MG63 (cell line): ENCODE measurements around the gene EFNA1. TPM values are rescaled to one million over a fixed set of nuclear protein-coding genes. Genes with fewer than 3 reads are reported as not detected.
"Not testable (repeated sequence)": the region's sequence is repeated elsewhere in the genome, so short reads cannot be mapped to it uniquely, and the experiment has no call there.

Experiments used
- DNase-seq: peaks from one replicate; pipeline ENCODE4 v3.0.0-alpha.2; 2020
- H3K27me3 ChIP-seq: fragments of 250-450 bp; sonication (Bioruptor Pico); 2 replicates; pipeline ENCODE4 v1.5.1; 2020; ENCODE audit warnings: mild to moderate bottlenecking, moderate library complexity
- H3K36me3 ChIP-seq: fragments of 250-450 bp; sonication (Bioruptor Pico); 2 replicates; pipeline ENCODE4 v1.5.1; 2020; ENCODE audit warnings: mild to moderate bottlenecking, moderate library complexity
- H3K4me3 ChIP-seq: fragments of 250-450 bp; sonication (Bioruptor Pico); 2 replicates; pipeline ENCODE4 v1.5.1; 2020; ENCODE audit warnings: mild to moderate bottlenecking, moderate library complexity
- H3K9me3 ChIP-seq: fragments of 250-450 bp; sonication (Bioruptor Pico); 2 replicates; pipeline ENCODE4 v1.5.1; 2020; ENCODE audit warnings: mild to moderate bottlenecking, moderate library complexity
- total RNA-seq: library from RNA; depleted of rRNA; stranded (reverse); fragments of >200 nt; shearing (Covaris generic); gene quantifications from 2 replicates; pipeline ENCODE4 v1.2.3, GENCODE V29; 2014; ENCODE audit warnings: low replicate concordance

EFNA1 gene
- total RNA-seq, 1 experiment from 2014 or later: 4.1 TPM

- Histone ChIP-seq H3K4me3 (no peak overlapping the region), H3K36me3 (no peaks in the 10 kb centered on the region), H3K27me3 (peaks cover 7% of the 10 kb centered on the region; the same call in 1 of the 2 replicates), H3K9me3 (no peaks in the 10 kb centered on the region)
- no peak for DNase-seq
These were observed 2.8 kb downstream of the EFNA1 start for GRCh38 chr1:155130272-155131006.

DNA sequence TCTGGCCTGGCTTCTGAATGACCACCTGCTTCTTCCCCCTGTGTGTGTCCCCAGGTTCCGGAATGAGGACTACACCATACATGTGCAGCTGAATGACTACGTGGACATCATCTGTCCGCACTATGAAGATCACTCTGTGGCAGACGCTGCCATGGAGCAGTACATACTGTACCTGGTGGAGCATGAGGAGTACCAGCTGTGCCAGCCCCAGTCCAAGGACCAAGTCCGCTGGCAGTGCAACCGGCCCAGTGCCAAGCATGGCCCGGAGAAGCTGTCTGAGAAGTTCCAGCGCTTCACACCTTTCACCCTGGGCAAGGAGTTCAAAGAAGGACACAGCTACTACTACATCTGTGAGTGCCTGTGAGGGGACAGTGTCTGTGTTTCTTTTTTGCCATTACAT lies 3.6 kb downstream of the EFNA1 start:
- H3K4me3 ChIP-seq: no peak overlapping the region
- DNase-seq: no peak
- H3K27me3 ChIP-seq: peaks cover 7% of the 10 kb centered on the region; the same call in 1 of the 2 replicates
- H3K9me3 ChIP-seq: no peaks in the 10 kb centered on the region
- no peaks in the 10 kb centered on the region for H3K36me3 ChIP-seq

GRCh38 chr1:155131856-155132255 lies 4.2 kb downstream of the EFNA1 start:
- DNase-seq: no peak
- no peak overlapping the region for H3K4me3 ChIP-seq
- H3K36me3 ChIP-seq: peaks cover 2% of the 10 kb centered on the region
- H3K9me3 ChIP-seq: no peaks in the 10 kb centered on the region
- H3K27me3 ChIP-seq: peaks cover 7% of the 10 kb centered on the region; the same call in 1 of the 2 replicates

GRCh38 chr1:155133799-155134281 lies 6.2 kb downstream of the EFNA1 start:
- H3K4me3 ChIP-seq: no peak overlapping the region
- peaks cover 18% of the 10 kb centered on the region for H3K36me3 ChIP-seq
- no peak for DNase-seq
- H3K27me3 ChIP-seq: no peaks in the 10 kb centered on the region; the same call in 1 of the 2 replicates
- H3K9me3 ChIP-seq: no peaks in the 10 kb centered on the region

DNA sequence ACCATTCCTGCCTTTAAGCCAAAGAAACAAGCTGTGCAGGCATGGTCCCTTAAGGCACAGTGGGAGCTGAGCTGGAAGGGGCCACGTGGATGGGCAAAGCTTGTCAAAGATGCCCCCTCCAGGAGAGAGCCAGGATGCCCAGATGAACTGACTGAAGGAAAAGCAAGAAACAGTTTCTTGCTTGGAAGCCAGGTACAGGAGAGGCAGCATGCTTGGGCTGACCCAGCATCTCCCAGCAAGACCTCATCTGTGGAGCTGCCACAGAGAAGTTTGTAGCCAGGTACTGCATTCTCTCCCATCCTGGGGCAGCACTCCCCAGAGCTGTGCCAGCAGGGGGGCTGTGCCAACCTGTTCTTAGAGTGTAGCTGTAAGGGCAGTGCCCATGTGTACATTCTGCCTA lies 6.6 kb downstream of the EFNA1 start:
- H3K36me3 ChIP-seq: peaks cover 20% of the 10 kb centered on the region

DNA sequence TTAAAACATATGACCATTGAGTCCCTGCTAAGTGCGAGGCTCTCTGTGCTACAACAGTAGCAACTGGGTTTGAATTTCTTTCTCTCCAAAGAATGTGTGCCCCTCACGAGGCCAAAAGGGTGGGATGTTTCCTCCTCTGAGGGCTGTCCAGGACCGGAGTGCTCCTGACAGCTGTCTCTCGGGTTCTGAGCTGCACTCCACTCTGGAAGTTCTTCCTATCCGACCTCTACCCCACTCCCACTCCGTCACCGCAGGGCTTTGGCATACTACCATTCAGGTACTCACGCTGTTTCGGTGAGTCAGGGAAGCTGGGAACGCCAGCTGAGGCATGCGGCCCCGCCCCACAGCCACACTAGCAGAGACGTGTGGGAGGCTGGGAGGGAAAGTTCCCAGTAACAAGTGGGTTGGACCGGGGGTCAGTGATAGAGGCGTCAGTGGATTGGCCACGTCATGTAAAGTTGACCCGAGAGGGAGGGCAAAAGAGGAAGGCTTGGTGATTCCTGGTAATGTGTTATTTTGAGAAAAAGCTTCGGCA lies 7.3 kb downstream of the EFNA1 start:
- H3K36me3 ChIP-seq: peaks cover 20% of the 10 kb centered on the region

More for the DNA sequence above, 6.6 kb downstream of the EFNA1 start:
- Histone ChIP-seq H3K4me3 (peak overlapping the region; percentile 77; the same call in 1 of the 2 replicates), H3K27me3 (no peaks in the 10 kb centered on the region), H3K9me3 (no peaks in the 10 kb centered on the region)
- no peak for DNase-seq

DNA sequence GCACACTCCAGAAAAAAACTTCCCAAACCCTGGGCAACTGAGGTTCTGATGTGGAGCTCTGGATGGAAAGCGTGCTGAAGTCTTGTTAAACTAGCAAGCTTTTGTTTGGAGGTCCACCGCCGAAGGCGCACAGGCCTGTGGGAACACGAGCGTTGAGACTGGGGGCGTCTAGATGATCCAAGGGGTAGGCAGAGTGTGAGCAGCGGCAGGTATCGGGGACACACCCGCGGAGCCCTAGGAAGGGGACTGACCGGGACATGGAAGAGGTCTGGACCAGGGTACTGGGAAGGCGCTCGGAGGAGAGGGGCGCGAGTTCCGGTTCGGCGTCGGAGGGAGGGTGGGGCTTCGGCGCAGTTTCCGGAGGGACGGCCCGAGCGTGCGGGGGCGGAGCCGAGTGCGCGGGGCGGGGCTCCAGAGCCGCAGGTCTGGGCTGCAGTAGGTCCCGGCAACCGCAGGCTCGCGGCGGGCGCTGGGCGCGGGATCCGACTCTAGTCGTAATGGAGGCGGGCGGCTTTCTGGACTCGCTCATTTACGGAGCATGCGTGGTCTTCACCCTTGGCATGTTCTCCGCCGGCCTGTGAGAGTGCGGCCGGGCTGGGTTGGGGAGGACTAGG lies 7.8 kb downstream of the EFNA1 start, which contains the start of gene SLC50A1:
TSS of gene SLC50A1 (plus strand) at position 438 of the 614 bp plus-strand sequence. CDS start at position 498, 60 bp downstream.
- Histone ChIP-seq H3K27me3 (no peaks in the 10 kb centered on the region), H3K9me3 (no peaks in the 10 kb centered on the region), H3K36me3 (peaks cover 20% of the 10 kb centered on the region), H3K4me3 (peak within 1 kb of the TSS; percentile 77)
- DNase-seq: peak; percentile 96

More for the DNA sequence above, 7.3 kb downstream of the EFNA1 start:
- Histone ChIP-seq H3K9me3 (no peaks in the 10 kb centered on the region), H3K4me3 (peak overlapping the region; percentile 77), H3K27me3 (no peaks in the 10 kb centered on the region)
- DNase-seq: peak; percentile 97

GRCh38 chr1:155136748-155137147 lies 9.1 kb downstream of the EFNA1 start:
- no peaks in the 10 kb centered on the region for H3K9me3 ChIP-seq
- peak overlapping the region; percentile 77 for H3K4me3 ChIP-seq
- no peaks in the 10 kb centered on the region for H3K27me3 ChIP-seq
- no peak for DNase-seq
- peaks cover 20% of the 10 kb centered on the region for H3K36me3 ChIP-seq

DNA sequence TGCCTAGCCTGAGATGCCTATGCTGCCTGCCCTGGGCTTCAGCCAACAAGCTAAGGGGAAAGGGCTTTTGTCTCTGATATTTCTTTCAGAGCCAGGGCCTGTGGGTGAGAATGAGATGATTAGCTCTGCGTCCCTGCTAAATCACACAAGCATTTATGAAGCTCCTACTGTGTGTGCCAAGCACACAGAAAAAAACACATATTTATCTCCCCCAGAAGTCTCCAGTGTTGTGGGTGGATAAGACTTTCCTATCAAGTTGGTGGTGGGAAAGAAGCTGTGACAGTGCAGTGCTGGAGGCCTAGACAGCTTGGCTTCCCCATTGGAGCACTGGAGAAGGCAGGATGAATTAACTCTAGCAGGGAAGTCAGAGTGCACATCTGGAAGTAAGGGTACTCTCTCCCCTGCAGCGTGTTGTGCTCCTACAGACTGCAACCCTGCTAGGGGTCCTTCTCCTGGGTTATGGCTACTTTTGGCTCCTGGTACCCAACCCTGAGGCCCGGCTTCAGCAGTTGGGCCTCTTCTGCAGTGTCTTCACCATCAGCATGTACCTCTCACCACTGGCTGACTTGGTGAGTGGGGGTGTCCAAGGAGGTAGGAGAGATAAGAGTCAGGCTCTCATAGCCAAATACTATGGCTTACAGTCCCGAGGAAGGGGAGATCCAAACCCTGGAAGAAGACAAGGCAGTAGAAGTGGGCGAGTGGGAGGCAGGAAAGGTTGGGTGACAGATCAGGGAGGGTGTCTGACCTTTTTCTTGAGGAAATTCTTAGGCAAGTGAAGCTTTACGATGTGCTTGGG lies 9.7 kb downstream of the EFNA1 start:
- Histone ChIP-seq H3K36me3 (peaks cover 20% of the 10 kb centered on the region), H3K9me3 (no peaks in the 10 kb centered on the region), H3K27me3 (no peaks in the 10 kb centered on the region), H3K4me3 (peak overlapping the region; percentile 77)
- no peak for DNase-seq

DNA sequence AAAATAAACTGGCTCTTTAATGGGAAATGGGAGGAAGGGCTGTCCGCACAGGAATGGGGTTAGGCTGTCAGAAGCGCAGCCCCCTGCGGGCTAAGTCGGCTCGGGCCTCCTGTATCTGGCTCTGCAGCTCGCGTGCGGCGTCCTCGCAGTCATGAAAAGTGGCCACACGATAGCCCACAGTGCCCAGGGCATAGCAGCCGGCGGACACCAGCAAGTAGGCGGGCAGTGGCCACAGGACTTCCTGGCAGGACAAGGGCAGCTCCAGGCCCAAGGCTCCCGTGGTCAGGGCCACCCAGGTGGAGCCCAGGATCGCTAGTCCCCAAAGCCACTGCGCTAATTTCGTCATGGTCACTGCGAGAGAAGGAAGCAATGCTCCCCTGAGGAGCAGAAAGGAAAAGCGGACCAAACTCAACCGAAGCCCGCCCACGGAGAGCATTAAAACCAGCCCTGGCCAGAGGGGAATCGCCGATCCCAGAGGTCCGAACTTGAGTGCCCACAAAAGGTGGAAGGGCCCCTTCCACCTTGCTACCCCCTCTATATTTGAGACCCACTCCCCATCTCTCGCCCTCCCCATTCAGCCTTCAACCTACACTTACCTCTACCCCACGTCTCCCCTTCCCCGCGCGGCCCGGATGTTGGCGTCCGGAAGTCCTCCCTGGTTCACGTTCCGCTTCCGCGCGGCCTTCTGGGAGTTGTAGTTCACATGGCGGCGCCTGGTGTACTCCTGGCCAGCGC lies 12.4 kb downstream of the EFNA1 start, which contains the start of gene DPM3:
TSS of gene DPM3 (minus strand) at position 637 of the 735 bp plus-strand sequence. CDS start at position 346, 291 bp downstream.
- Histone ChIP-seq H3K27me3 (no peaks in the 10 kb centered on the region), H3K4me3 (peak within 1 kb of the TSS; percentile 83), H3K9me3 (no peaks in the 10 kb centered on the region), H3K36me3 (peaks cover 20% of the 10 kb centered on the region)
- DNase-seq: peak; percentile 92

GRCh38 chr1:155140630-155140953 lies 12.9 kb downstream of the EFNA1 start:
- Histone ChIP-seq H3K4me3 (peak overlapping the region; percentile 83), H3K27me3 (no peaks in the 10 kb centered on the region)
- DNase-seq: no peak

GRCh38 chr1:155141749-155142148 lies 14.1 kb downstream of the EFNA1 start:
- Histone ChIP-seq H3K9me3 (no peaks in the 10 kb centered on the region), H3K36me3 (peaks cover 20% of the 10 kb centered on the region), H3K27me3 (no peaks in the 10 kb centered on the region), H3K4me3 (no peak overlapping the region)
- no peak for DNase-seq

More at GRCh38 chr1:155140630-155140953, 12.9 kb downstream of the EFNA1 start:
- Histone ChIP-seq H3K9me3 (no peaks in the 10 kb centered on the region), H3K36me3 (peaks cover 20% of the 10 kb centered on the region)

DNA sequence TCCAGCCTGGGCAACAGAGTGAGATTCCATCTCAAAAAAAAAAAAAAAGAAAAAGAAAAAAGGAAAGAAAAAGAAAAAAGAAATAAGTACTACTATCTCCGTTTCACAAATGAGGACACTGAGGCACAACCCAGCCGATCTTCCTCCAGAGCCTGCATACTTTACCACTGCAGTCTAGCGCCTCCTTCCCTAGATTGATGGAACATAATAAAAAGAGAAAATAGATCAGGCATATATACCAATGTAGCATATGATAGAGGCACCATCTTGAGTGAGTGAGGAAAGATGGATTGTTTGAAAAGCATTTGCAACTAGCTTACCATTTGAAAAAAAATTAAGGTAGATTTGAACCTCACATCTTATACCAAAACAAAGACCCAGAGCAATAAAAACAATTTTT lies 17.8 kb downstream of the EFNA1 start:
- H3K27me3 ChIP-seq: peaks cover 4% of the 10 kb centered on the region; the same call in 1 of the 2 replicates
- DNase-seq: no peak
- H3K4me3 ChIP-seq: no peak overlapping the region
- H3K9me3 ChIP-seq: no peaks in the 10 kb centered on the region
- no peaks in the 10 kb centered on the region for H3K36me3 ChIP-seq

- DNase-seq, H3K4me3 ChIP-seq, H3K36me3 ChIP-seq, H3K9me3 ChIP-seq: not testable (repeated sequence)
- peaks cover 21% of the 10 kb centered on the region for H3K27me3 ChIP-seq
These were observed 28.4 kb downstream of the EFNA1 start for GRCh38 chr1:155155996-155156643.

GRCh38 chr1:155158991-155159390 lies 31.3 kb downstream of the EFNA1 start:
- H3K36me3 ChIP-seq: no peaks in the 10 kb centered on the region
- DNase-seq: no peak
- peaks cover 3% of the 10 kb centered on the region; the same call in 1 of the 2 replicates for H3K9me3 ChIP-seq
- H3K27me3 ChIP-seq: peaks cover 15% of the 10 kb centered on the region
- H3K4me3 ChIP-seq: no peak overlapping the region
